Heart left ventricle (tissue), 13 donors: Measurements from ENCODE around the gene NTRK1.

Source experiments
- CTCF ChIP-seq, 12 donors: fragments of 200-600 bp; sonication (generic) in 4 of 12; IDR thresholded peaks; one replicate each; pipeline versions ENCODE4 v1.5.0 to v1.8.0; 2018 to 2022; ENCODE audit warnings: antibody characterized with exemption in 12 of 12, mild to moderate bottlenecking in 5 of 12
- POLR2A ChIP-seq, 2 donors: fragments of 450-650 bp; IDR thresholded peaks; one replicate each; pipeline ENCODE4 v1.6.1; 2017; ENCODE audit warnings: antibody characterized with exemption in 2 of 2, mild to moderate bottlenecking in 2 of 2, moderate library complexity in 2 of 2
- donor health status: ischemic (EF 13 %, LVEDD 7.1; RV severe dilation, severe dysfunction).
- donor health status: DM: no; HTN: yes; CAD: no.
- donor health status: DM: no; HTN: no; CAD: no.
- donor health status: ischemic (EF 25% LVEDD 6.9; RV normal size, moderate dysfunction).
- donor health status: ischemic (EF 25% LVEDD 5.7; RV mildly dilated, moderate dysfunction).
- donor health status: ischemic (EF 35%, LVEDD 5.7; RV mildly dilated, moderate dysfunction).
- donor health status: nonischemic (EF 11% LVEDD 7.7; RV severe dilation, severe dysfunction).
- donor health status: DM: yes; HTN: yes; CAD: no.
- donor health status: PGD.
- donor health status: ischemic (EF 29% LVEDD 5.4; RV normal size, mild dysfunction).
- donor health status: nonischemic (EF 23%, LVEDD 6.1; RV moderate dilation, normal function).

- TF ChIP-seq CTCF (IDR thresholded peaks at IDR 0.05) (no peak), POLR2A (IDR thresholded peaks at IDR 0.05) (no peak)
These were observed 65.5 kb downstream of the NTRK1 start for GRCh38 chr1:156926175-156926574.
